ENCODE measurements around the gene NPTXR.
"Not testable (repeated sequence)": the region's sequence is repeated elsewhere in the genome, so short reads cannot be mapped to it uniquely, and the experiment has no call there.

The NPTXR gene

DNA sequence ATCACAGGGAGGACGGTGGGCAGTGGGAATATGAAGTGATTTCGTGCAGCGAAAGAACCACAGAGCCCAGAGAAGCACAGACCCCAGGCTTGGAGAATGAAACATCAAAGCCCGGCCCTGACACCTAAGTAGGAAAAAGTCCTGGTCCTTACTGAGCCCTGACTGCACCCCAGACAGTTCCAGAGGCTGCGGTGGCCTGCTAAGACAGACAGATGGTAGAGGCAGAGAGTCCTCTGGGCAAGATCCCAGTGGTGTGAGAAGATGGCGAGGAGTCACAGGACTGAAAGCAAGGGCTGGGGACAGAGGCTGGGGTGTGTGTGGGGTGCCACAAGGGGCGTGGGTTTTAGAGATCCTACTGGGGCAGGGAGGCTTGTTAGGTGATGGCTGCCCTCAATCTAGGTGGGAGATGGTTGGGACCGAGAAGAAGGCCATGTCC is 24.5 kb upstream of the NPTXR start:
- DNase-seq = no peak

DNA sequence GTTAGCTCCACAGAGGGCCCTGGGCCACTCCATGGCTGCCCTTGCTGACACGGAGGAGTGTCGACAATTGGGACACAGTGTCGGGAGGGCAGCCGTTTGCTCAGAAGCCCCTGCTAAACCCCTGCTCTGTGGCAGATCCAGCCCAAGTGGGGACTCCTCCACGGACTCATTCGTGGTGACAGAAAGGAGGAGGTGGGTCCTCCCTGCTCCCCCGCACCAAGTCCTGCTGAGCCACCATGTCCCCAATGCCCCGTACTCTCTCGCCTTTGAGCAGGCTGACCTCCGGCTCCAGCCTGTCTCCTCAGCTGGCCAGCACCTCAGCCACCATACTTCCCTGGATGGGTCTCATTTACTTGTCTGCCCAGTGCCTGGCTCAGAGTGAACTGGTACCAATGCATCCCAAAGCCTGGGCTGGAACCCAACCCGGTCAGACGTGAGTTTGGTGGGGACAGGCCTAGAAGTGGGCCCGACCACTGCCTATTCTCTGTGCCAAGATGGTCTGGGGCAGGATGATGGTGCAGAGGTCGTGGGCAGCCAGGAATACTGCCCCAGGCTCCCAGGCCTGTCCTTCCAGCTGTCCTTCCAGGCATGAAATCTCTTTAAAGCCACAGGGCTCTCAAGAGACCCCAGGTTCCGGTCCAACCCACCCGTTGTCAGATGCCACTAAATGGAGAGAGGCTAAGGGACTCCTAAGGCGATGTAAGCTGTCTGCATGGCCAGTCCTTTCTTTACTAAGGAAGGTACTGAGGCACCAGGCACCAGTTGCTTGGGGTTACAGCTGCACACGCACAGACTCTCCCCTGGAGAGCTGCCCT is 23.9 kb upstream of the NPTXR start:
- DNase-seq = no peak

DNA sequence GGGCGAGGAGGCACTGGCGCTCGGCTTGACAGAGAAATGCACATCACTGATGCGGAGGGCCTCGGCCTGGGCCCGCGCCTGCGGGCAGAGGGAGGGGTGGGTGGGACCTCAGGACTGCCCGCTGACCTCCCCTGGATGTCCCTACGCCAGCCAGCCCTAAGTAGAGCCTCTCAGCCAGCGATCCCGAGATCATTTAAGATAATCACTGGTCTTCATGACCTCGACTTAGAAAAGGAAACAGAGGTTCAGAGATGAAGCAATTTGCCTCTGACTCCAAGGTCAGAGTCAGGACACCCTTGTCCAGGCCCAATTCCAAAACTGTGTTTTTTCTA is 23.3 kb upstream of the NPTXR start:
- no peak for DNase-seq

DNA sequence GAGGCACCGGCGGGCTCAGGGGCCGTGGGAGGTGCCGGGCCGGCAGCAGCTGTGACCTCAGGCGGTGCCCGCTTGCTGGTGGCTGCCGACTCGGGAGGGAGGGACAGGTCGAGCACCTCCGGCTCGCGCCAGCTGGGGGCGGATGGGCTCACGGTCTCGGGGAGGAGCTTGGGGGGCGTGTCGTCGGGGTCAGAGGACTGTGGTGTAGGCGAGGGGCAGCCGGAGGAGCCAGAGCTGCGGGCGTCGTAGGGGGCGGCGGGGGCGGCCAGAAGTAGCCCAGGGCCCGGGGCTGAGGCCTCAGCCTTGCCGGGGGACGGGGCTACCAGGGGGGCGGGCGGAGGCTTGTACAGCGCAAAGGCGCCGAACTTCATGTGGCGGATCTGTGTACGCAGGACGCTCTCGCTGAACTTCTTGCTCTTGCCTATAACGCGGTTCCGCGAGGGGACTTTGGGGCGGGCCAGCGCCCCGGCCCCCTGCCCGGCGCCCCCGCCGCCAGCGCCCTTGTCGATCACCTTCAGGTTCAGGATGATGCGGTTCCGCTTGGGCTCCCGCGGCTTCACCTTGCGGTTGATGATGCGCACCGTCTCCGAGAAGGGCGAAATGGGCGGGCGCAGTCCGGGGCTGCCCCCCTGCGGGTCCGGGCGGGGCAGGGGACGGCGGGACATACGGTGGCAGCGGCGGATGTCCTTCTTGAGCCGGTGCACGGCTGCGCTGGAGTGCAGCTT is 22.7 kb upstream of the NPTXR start:
- no peak for DNase-seq

DNA sequence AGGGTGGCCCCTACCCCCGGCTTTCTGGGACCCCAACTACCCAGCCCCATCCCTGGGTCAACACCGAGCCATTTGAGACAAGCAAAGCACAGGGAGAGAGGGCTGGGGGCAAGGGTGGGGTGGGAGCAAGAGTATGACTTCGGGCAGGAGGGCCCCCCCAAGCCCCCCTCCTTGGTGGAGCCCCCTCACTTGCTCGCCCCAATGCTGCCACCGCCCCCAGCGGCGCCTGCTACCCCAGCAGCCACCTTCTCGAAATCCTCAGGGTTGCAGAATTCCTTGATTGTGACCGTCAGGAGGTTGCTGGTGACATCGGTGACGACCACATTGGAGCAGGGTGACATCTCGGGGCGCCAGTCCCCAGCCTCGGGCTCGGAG is 22.2 kb upstream of the NPTXR start:
- no peak for DNase-seq

DNA sequence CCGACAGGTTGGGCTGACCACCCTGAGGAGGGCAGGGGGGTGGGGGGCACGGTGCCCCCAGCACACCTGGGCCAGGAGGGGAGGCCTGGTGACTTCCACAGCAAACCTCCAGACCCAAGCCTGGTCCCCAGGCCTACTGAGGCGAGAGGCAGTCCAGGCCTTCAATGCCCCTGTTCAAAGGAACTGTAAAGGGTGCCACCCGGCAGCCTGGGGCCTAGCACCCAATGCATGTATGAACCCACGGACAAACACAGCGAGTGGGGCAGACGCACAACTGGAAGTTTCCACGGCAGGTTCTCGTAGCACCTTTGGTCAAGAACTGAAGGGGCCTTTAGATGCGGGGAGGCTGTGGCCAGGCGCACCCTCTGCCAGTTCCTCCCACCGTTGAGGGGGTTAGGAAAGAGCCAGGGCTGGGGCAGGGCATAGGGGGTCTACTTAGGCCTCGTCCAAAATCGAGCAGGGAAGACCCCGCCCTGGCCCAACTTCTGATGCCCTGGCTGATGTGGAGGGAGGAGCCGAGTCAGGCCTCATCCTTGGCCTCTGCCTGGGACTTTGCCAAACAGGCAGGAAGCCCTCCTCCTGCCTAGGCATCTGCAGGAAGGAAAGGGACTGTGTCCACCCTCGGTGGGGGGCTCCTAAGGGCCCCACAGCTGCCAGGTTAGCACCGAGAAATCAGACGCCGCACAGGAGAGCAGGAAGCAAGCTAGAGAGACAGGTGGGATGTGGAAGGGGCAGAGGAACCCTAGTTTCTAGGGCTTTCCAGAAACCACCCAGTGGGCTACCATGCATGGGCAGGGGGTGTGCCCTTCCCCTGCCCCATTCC is 21.6 kb upstream of the NPTXR start:
- no peak for DNase-seq

DNA sequence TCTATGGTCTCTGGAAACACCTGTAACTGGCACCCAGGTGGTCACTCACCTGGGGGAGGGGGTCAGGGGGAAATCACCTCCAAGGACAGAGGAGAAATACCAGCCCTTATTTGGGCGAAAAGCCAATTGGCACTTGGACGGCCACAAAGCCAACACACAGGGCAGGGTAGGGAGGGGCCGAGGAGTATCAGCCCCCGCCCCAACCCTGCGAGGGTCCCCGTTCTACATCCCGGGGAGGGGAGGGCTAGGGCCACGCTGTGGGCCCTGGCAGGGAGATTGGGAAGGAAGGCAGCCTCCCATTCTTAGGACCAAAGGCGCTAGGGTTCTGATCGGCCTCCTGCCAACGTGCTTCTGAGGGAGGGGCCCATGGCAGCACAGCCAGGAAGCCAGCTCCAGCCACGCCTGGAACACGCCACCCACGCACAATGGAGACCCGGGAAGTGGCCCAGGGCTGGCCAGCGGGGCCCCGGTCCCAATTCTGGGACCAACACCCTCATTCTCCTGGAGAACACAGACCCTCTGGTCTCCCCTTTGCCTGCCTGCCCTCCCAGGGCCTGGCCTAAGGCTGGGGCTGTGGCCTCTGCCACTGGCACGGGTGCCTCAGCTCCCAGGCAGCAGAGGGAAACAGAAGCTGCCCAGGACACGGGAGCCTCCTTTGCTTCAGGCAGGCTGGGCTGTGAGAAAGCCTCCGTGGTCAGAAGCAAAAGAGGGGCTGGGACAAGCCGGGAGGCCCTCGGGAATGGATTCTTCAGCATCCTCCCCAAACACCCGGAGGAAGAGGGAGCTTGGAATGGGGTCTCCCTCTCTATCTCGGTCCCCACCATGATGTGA is 20.7 kb upstream of the NPTXR start:
- no peak for DNase-seq

DNA sequence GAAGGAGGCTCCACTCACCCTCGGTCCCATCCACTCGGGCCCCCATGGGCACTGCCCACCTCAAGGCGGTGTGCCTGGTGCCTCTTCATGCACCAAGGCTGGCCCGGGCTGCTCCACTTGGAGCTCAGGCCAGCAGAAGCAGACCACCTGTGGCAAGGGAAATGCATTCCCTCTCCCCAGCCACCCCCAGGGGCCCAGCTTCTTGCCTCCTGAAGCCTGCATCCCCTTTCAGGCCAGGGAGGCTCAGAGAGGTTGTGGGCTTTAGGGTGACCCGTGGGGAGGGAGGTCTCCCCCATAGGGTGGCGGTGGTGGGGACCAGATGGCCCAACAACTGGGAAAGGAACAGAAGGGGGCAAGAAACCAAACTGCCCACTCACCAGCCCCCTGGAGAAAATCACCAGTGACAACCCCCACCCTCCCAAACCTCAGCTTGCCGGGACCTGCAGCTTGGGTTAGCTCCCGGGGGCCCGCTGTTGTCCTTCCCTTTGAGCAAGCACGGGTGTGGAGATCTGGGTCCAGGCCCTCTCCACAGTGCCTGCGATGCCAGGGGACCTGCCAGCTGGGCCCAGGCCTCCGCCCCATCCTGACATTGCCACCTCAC is 19.8 kb upstream of the NPTXR start:
- no peak for DNase-seq

DNA sequence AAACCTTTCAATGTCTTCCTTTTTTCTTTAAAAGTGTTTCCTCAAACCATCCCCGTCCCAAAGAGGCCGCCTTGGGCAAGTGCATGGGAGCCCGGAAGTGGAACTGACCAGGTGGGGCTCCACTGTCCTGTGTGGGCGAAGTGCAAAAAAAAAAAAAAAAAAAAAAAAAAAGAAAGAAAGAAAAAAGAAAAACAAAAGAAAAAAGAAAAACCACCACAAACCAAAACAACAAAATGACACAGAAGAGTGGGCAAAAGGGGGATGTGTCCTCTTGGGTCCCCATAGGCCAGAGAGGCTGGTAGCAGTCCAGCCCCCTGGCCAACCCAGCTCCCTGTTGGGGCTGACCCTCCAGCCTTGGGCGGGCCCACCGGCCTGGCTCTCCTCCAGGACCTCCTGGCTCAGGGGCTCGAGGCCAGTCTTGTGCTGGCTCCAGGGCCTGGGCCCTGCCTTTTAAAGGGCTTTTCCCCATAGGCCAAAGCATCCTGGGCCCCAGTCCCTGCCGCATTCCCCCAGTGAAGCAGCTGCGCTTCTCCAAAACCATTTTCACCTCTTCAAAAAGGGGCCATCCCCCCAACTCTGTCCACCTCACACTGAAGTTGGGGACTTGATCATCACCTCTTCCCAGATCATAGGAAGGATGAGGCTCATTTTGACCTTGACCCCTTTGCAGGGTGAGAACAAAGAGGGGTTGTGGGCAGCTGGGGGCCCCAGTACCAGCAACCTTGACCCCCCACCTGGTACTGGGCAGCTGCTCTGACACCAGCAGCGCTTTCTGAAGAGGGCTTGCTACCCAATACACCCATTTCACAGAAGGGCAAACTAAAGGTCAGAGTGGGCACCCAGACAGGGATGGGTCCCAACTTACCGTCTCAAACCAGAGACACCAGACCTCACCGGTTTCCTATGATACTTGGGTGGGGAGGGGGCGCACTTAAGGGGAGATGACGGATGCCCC is 18.8 kb upstream of the NPTXR start:
- DNase-seq = no peak

DNA sequence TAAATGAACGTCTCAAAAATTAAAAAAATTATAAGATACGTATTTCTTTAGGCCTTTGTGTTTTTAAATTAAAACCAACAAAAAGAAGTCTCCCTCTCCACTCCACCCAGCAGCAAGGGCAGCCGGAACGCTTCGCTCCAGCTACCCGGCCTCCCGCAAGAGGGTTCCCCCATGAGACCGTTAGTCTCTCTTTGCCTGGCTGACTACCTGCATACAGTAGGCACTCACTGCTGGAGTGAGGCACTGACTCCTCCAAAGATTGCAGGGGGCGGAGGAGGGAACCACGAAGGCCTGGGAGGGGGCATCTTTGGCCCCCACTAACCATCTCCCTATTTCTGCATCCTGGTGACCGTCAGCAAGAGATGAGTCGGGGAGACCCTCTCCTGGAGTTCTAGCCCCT is 18.1 kb upstream of the NPTXR start:
- no peak for DNase-seq

DNA sequence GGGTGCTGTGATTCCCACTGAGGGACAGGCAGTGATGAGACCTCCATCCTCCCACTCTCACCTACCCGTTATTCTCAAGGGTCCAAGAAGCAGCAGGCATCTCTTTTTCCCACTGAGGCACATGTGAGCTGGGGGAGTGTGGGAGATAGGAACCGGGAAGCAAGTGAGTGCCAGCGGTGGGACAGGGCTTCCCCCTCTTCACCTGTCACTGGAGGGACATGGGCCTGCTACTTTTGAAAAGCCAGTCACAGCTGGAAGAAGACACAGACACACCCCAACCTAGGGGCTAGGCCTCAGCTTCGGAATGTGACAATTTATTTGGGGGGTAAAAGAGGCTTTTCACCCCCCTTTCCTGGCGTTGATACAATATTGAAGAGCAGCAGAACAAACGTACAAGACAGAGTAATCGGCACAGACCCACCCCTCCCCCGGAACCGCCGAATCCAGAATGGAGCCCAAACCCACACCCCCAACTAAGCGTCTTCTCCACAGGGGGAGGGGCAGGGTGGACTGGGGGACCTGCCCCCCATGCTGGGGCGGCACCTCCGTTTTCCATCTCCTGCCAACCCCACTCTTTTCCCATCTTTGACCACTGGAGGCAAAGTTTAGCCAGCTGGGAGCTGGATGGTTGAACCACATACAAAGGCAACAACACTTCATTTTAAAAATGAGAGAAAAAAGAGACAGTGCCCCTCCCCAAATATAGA is 17.5 kb upstream of the NPTXR start:
- no peak for DNase-seq

DNA sequence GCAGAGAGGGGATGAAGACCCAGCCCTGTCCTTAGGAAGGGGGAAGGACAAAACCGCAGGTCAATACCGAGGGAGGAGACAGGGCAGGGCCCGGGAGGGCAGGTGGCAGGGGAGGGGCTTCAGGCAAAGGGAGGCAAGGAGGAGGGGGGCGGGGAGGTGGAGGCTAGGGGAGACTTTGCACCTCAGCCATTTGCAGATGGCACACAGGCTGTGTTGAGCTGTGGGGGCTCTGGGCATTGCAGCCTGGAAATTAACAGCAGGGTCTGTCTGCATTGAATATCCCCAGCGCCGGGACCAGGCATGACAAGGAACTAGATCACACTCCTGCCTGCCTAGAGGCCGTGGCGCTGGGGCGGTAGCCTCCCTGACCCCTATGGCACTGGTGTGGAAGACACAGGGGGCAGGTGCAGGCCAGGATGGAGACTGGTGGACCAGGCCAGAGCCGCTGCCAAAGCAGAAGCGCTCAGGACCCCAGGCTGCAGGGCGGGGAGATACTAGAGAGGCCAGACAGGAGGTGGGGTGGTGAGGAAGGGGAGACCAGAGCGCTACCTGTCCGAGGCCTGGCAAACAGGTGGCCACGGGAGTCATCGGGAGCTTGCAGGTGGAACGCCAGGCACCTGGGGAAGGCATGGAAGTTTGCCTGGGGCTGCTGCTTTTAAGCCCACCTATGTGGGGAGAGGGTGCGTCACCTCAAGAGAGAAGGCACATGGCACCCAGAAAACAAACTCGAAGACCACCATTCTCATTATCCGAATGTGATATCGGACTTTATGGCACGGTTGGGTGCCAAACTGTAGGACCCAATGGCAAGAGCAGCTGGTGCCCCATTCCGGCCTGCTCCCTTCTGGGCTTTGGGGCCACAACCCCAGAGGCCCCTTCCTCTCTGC is 16.7 kb upstream of the NPTXR start:
- DNase-seq = no peak

DNA sequence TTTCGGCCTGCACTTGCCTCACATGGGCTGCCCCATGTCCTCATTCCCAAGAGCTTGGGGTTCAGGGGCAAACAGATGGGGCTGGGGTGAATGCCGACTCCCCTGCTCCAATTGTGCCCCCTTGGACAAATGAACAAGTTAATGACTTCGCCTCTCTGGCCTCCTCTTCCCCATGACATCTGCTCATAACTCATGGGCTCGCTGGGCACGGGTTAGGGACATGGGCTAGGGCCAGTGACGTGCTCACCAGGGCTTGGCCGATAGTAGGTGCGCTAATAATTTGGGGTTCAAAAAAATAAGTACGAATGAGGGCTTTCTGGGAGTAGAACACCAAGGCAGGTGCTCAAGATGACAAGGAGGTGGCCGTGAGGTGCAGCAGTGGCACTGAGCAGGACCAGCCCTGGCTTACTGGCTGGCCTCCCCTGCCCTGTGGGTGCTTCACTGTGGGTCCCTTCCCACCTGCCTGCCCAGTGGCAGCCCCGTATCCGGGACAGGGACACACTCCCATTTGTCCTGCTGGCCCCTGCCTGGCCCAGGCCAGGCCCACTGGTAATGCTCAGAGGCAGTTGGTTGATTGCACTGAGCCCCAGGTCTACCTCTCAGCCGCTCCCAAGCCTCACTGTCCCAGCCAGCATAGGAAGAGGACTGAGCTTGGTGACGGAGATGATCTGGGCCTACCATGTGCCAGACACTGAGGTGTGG is 15.9 kb upstream of the NPTXR start:
- DNase-seq = no peak

DNA sequence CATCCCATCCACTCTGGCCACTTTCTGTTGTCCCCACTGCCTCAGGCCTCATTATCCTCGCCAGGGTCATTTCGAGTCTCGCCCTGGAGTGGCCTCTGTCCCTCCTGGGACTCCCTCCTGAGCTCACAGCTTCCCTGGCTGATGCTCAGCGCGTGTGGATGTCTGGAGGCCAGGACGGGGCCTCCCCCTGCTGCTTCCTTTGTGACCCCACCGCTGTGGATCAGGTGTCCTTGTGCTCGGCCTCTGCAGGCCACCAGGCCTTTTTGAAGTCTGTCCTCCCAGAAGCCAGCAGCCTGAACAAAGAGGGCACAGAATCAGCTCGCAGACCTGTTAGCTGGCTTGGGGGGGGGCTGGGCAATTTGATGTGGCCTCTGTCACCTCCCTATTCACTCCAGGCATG is 14.7 kb upstream of the NPTXR start:
- no peak for DNase-seq

DNA sequence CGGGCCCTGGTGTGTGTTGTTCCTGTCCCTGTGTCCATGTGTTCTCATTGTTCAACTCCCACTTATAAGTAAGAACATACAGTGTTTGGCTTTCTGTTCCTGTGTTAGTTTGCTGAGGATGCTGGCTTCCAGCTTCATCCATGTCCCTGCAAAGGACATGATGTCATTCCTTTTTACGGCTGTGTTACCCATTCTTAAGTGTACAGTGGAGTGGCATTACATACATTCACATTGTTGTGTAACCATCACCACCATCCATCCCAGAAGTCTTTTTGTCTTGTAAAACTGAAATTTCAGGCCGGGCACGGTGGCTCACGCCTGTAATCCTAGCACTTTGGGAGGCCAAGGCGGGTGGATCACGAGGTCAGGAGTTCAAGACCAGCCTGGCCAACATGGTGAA is 10.6 kb upstream of the NPTXR start:
- not testable (repeated sequence) for DNase-seq

DNA sequence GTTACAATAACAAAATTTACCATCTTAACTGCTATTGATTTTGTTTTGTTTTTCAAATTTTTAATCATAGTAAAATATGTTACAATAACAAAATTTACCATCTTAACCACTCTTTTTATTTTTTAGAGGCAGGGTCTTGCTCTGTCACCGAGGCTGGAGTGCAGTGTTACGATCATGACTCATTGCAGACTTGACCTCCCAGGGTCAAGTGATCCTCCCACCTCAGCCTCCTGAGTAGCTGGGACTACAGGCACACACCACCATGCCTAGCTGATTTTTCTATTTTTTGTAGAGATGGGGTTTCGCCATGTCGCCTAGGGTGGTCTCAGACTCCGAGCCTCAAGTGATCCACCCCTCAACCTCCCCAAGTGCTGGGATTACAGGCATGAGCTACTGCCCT is 10.1 kb upstream of the NPTXR start:
- DNase-seq = not testable (repeated sequence)

DNA sequence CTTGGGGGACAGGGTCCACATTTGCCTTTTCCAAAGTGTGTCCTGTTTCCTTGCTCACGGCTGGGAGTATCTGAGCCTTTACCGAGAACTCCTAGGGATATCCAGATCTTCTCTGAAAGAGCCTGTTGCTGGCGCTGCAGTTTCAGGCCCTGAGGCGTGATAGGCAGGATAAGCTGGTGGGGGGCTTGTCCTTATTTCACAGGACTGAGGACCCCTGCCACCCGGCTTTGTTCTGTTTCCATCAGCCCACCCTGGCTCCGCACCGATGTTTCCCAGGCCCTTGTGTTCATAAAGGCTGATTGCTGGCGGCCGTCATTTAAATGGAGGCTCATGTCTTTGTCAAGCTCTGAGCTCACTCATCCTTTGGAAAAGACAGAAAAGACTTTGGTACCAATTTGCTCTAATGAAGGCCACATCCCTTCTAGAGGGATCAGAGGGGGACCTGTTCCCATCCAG is 9.4 kb upstream of the NPTXR start:
- DNase-seq = no peak

DNA sequence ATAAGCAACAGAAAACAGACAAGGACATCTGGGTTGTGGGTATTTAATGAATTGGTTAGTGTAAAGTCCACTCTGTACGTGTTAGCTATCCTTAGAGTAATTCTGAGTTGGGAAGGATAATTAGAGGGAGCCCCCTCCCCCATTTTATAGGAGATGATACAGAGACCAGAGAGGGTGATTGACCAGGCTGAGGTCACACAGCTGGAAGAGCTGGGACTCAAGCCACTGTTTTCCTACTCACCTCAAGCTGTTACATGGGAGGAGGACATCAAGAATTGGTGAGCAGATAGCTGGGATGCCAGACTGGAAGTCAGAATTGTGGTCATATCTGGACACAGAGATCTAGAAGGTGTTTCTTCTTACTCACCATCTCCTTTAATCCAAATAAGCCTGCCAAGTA is 8.7 kb upstream of the NPTXR start:
- DNase-seq = no peak
